Purkinje cell (primary cell): ENCODE data around the gene MUC20. TPM values are rescaled to one million over a fixed set of nuclear protein-coding genes. Genes with fewer than 3 reads are reported as not detected.

Source experiments
- polyA plus RNA-seq: library from polyadenylated mRNA; unstranded; fragments of >200 nt; fragmentation: Nextera tagmentation; gene quantifications from 2 replicates; pipeline ENCODE4 v1.2.1, GENCODE V29; 2014

MUC20 gene, protein sequence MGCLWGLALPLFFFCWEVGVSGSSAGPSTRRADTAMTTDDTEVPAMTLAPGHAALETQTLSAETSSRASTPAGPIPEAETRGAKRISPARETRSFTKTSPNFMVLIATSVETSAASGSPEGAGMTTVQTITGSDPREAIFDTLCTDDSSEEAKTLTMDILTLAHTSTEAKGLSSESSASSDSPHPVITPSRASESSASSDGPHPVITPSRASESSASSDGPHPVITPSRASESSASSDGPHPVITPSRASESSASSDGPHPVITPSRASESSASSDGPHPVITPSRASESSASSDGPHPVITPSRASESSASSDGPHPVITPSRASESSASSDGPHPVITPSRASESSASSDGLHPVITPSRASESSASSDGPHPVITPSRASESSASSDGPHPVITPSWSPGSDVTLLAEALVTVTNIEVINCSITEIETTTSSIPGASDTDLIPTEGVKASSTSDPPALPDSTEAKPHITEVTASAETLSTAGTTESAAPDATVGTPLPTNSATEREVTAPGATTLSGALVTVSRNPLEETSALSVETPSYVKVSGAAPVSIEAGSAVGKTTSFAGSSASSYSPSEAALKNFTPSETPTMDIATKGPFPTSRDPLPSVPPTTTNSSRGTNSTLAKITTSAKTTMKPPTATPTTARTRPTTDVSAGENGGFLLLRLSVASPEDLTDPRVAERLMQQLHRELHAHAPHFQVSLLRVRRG
- polyA plus RNA-seq = 2.7 and 3.4 TPM in 2 replicates

GRCh38 chr3:195720831-195721506 is at the start of gene MUC20:
Gene MUC20 (plus strand): TSS chr3:195720978. CDS start chr3:195721008, 30 bp downstream.

Other genes with a start within 250 kb of the MUC20 start
- gene PPP1R2, start 177.7 kb upstream of the MUC20 start, polyA plus RNA-seq = 107 and 163 TPM in 2 replicates
- 23.4 and 38.2 TPM in 2 replicates for gene APOD, start 137.0 kb upstream of the MUC20 start, polyA plus RNA-seq
- 0.15 TPM in 1 of 2 replicates, not detected in the other for gene MUC4, start 91.0 kb downstream of the MUC20 start, polyA plus RNA-seq
- gene TNK2, start 187.6 kb downstream of the MUC20 start, polyA plus RNA-seq = 0.87 and 1.3 TPM in 2 replicates